Measurements from ENCODE around the gene HNRNPA3. TPM values are rescaled to one million over a fixed set of nuclear protein-coding genes. Genes with fewer than 3 reads are reported as not detected.

Gene HNRNPA3
- total RNA-seq, 1 experiment from 2014 or later = 179 TPM

GRCh38 chr2:177237932-177238331 is 25.3 kb downstream of the HNRNPA3 start:
- CTCF ChIA-PET = interaction anchor here (0.6 to 3.8 kb wide), 5 partner anchors 26 to 97 kb away, joined by 3 to 29 read pairs (median 4); partner anchors contain the start of gene NFE2L2
- no peak for DNase-seq (ENCODE audit: unreplicated experiment)
- no peak overlapping the region for H3K4me3 Mint-ChIP-seq (ENCODE audit: unreplicated experiment)
- H3K27ac Mint-ChIP-seq (ENCODE audit: low read depth, unreplicated experiment) = no peak overlapping the region
- H3K4me1 Mint-ChIP-seq (ENCODE audit: insufficient read depth, unreplicated experiment) = peaks cover 51% of the 10 kb centered on the region
- TF ChIP-seq CTCF (IDR thresholded peaks at IDR 0.05; ENCODE audit: unreplicated experiment) = no peak
- intact Hi-C loops (cut with micrococcal nuclease) = no loop called here
- no peaks in the 10 kb centered on the region for H3K27me3 Mint-ChIP-seq (ENCODE audit: insufficient read depth, unreplicated experiment)
- no TSS peak for BruUV-seq (replicated peaks)
- peaks cover 56% of the 10 kb centered on the region for H3K36me3 Mint-ChIP-seq (ENCODE audit: insufficient read depth, unreplicated experiment)
- POLR2A ChIA-PET = interaction anchor here (0.6 to 6.0 kb wide), 7 partner anchors 10 to 700 kb away, joined by 3 to 68 read pairs (median 6); partner anchors contain the start of gene NFE2L2
- H3K9me3 Mint-ChIP-seq (ENCODE audit: unreplicated experiment) = no peaks in the 10 kb centered on the region

- TF ChIP-seq CTCF (IDR thresholded peaks at IDR 0.05; ENCODE audit: unreplicated experiment) = no peak
- no peaks in the 10 kb centered on the region for H3K27me3 Mint-ChIP-seq (ENCODE audit: insufficient read depth, unreplicated experiment)
- POLR2A ChIA-PET = interaction anchor here (0.8 to 6.0 kb wide), 9 partner anchors 11 to 90 kb away, joined by 3 to 68 read pairs (median 9); partner anchors contain the start of genes HNRNPA3 and NFE2L2
- intact Hi-C loops (cut with micrococcal nuclease) = no loop called here
- no peak overlapping the region for H3K4me3 Mint-ChIP-seq (ENCODE audit: unreplicated experiment)
- no peaks in the 10 kb centered on the region for H3K9me3 Mint-ChIP-seq (ENCODE audit: unreplicated experiment)
- no peak overlapping the region for H3K27ac Mint-ChIP-seq (ENCODE audit: low read depth, unreplicated experiment)
- H3K4me1 Mint-ChIP-seq (ENCODE audit: insufficient read depth, unreplicated experiment) = peaks cover 47% of the 10 kb centered on the region
- DNase-seq (ENCODE audit: unreplicated experiment) = no peak
- peaks cover 56% of the 10 kb centered on the region for H3K36me3 Mint-ChIP-seq (ENCODE audit: insufficient read depth, unreplicated experiment)
- CTCF ChIA-PET = interaction anchor here (0.7 to 3.8 kb wide), 4 partner anchors 25 to 176 kb away, joined by 3 to 29 read pairs (median 11); partner anchors contain the start of gene NFE2L2
- no TSS peak for BruUV-seq (replicated peaks)
These were observed 26.5 kb downstream of the HNRNPA3 start for GRCh38 chr2:177239053-177239452.

GRCh38 chr2:177239932-177240630 is 27.5 kb downstream of the HNRNPA3 start:
- no peak for TF ChIP-seq CTCF (IDR thresholded peaks at IDR 0.05; ENCODE audit: unreplicated experiment)
- POLR2A ChIA-PET = interaction anchor here (0.5 to 6.0 kb wide), 13 partner anchors 12 to 154 kb away, joined by 3 to 68 read pairs (median 5); partner anchors contain the start of genes HNRNPA3 and NFE2L2
- peaks cover 56% of the 10 kb centered on the region for H3K36me3 Mint-ChIP-seq (ENCODE audit: insufficient read depth, unreplicated experiment)
- H3K27ac Mint-ChIP-seq (ENCODE audit: low read depth, unreplicated experiment) = peak overlapping the region; percentile 97
- H3K4me1 Mint-ChIP-seq (ENCODE audit: insufficient read depth, unreplicated experiment) = peaks cover 53% of the 10 kb centered on the region
- BruUV-seq (replicated peaks) = no TSS peak
- CTCF ChIA-PET = interaction anchor here (0.5 to 3.8 kb wide), 9 partner anchors 21 to 1435 kb away, joined by 3 to 29 read pairs (median 4); partner anchors contain the start of gene NFE2L2
- H3K4me3 Mint-ChIP-seq (ENCODE audit: unreplicated experiment) = peak overlapping the region; percentile 30
- intact Hi-C loops (cut with micrococcal nuclease) = no loop called here
- DNase-seq (ENCODE audit: unreplicated experiment) = peak; percentile 28
- no peaks in the 10 kb centered on the region for H3K9me3 Mint-ChIP-seq (ENCODE audit: unreplicated experiment)
- no peaks in the 10 kb centered on the region for H3K27me3 Mint-ChIP-seq (ENCODE audit: insufficient read depth, unreplicated experiment)

- POLR2A ChIA-PET = interaction anchor here (0.7 to 6.0 kb wide), 10 partner anchors 11 to 151 kb away, joined by 3 to 68 read pairs (median 7); partner anchors contain the start of genes AGPS, HNRNPA3 and NFE2L2
- CTCF ChIA-PET = interaction anchor here (0.6 to 0.9 kb wide), 4 partner anchors 68 to 421 kb away, joined by 3 to 4 read pairs (median 3); no protein-coding TSS in a partner anchor
These were observed 29.1 kb downstream of the HNRNPA3 start for GRCh38 chr2:177241711-177242120.

More at GRCh38 chr2:177241711-177242120, 29.1 kb downstream of the HNRNPA3 start:
- peaks cover 57% of the 10 kb centered on the region for H3K4me1 Mint-ChIP-seq (ENCODE audit: insufficient read depth, unreplicated experiment)
- intact Hi-C loops (cut with micrococcal nuclease) = loop anchor here (1.0 kb wide), 1 partner anchor 22 kb away; no protein-coding TSS in a partner anchor
- BruUV-seq (replicated peaks) = no TSS peak
- TF ChIP-seq CTCF (IDR thresholded peaks at IDR 0.05; ENCODE audit: unreplicated experiment) = no peak
- no peaks in the 10 kb centered on the region for H3K9me3 Mint-ChIP-seq (ENCODE audit: unreplicated experiment)
- H3K27ac Mint-ChIP-seq (ENCODE audit: low read depth, unreplicated experiment) = peak overlapping the region; percentile 97
- peaks cover 51% of the 10 kb centered on the region for H3K36me3 Mint-ChIP-seq (ENCODE audit: insufficient read depth, unreplicated experiment)
- H3K4me3 Mint-ChIP-seq (ENCODE audit: unreplicated experiment) = peak overlapping the region; percentile 70
- H3K27me3 Mint-ChIP-seq (ENCODE audit: insufficient read depth, unreplicated experiment) = no peaks in the 10 kb centered on the region
- no peak for DNase-seq (ENCODE audit: unreplicated experiment)

All from MCF 10A (cell line).